CD4-positive, alpha-beta T cell treated with Interleukin-21 for 1 hour (primary cell): ENCODE measurements around the gene POLQ.
"Not testable (repeated sequence)": the region's sequence is repeated elsewhere in the genome, so short reads cannot be mapped to it uniquely, and the experiment has no call there.

Source experiments
- DNase-seq: peaks from one replicate; pipeline ENCODE4 v3.0.0-alpha.2; 2020

Gene POLQ

GRCh38 chr3:121545574-121546455, at the start of gene POLQ:
TSS of gene POLQ (minus strand) at chr3:121545988. CDS start at chr3:121545877, 111 bp downstream.
- peak; percentile 91 for DNase-seq

- DNase-seq: no peak
These were observed 49.1 kb upstream of the POLQ start for GRCh38 chr3:121594850-121595249.

DNA sequence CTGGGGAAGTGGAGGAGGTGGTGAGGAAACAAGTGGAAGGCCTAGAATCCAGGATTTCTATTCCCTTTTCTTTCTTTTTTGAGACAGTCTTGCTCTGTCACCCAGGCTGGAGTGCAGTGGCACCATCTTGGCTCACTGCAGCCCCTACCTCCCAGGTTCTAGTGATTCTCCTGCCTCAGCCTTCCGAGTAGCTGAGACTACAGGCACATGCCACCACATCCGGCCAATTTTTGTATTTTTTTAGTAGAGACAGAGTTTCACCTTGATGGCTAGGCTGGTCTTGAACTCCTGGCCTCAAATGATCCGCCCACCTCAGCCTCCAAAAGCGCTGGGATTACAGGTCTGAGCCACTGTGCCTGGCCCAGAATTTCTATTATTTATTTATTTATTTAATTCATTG, 48.0 kb upstream of the POLQ start:
- DNase-seq: not testable (repeated sequence)

GRCh38 chr3:121592856-121593702, 47.3 kb upstream of the POLQ start, which contains the start of gene FBXO40:
TSS of gene FBXO40 (plus strand) at chr3:121593379. CDS start at chr3:121620576, 27,197 bp downstream.
- no peak for DNase-seq

- DNase-seq: no peak
These were observed 38.6 kb upstream of the POLQ start for GRCh38 chr3:121584418-121584817.

DNA sequence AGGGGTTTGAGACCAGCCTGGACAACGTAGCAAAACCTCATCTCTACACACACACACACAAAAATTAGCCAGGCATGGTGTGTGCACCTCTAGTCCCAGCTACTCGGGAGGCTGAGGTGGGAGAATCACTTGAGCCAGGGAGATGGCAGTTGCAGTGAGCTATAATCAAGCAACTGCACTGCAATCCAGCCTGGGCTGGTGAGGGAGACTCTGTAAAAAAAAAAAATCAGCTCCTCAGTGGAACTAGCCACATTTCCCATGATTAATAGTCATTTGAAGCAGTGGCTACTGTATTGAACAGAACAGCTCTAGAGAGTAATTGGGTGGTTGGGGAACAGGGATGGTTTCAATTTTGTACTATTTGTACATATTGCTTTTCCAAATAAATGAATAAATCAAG, 35.9 kb upstream of the POLQ start:
- no peak for DNase-seq

DNA sequence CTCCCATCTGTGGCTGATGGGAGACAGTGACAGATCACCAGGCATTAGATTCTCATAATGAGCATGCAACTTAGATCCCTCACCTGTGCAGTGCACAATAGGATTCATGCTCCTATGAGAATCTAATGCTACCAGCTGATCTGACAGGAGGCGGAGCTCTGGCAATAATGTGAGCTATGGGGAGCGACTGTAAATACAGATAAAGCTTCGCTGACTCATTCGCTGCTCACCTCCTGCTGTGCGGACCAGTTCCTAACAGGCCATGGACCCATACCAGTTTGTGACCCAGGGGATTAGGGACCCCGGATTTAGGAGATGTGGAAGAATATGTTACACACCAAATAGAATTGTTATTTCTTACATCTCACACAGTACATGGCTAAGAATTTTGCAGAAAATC, 28.7 kb upstream of the POLQ start:
- no peak for DNase-seq

- no peak for DNase-seq
These were observed 21.9 kb upstream of the POLQ start, which contains the start of gene ARGFX for GRCh38 chr3:121567649-121568048. TSS of gene ARGFX (plus strand) at chr3:121567949. CDS start at chr3:121570714, 2,765 bp downstream.

DNA sequence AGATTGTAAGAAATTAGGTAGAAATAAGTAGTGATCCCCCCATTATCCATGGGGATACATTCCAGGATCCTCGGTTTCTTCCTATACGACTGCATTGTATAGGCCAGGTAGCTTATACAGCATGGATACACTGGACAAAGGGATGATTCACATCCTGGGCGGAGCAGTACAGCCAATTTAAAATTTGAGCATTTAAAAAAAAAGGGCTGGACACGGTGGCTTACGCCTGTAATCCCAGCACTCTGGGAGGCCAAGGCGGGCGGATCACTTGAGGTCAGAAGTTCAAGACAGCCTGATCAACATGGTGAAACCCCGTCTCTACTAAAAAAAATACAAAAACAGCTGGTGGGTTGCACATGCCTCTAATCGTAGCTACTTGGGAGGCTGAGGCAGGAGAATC, 21.0 kb upstream of the POLQ start:
- DNase-seq: no peak

GRCh38 chr3:121562148-121562547, 16.4 kb upstream of the POLQ start:
- no peak for DNase-seq

GRCh38 chr3:121557426-121557934, 11.7 kb upstream of the POLQ start:
- no peak for DNase-seq

DNA sequence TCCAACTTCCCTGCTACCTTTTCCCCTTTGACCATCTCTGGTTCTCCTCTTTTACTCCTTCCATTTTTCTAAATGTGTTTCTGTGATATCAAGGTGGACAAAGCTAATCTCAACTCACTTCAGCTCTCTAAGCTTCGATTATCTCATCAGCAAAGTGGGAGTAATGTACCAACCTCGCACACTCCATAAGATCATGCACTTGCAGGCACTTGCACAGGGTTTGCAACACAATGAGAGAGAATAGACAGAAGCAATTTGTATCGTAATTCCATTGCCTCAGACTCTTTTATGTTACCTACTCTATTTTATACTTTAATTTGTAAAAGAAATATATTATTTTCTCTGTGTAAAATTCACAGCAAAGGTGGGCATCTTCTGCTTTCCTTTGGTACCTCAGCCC, 7.0 kb upstream of the POLQ start:
- DNase-seq: no peak

DNA sequence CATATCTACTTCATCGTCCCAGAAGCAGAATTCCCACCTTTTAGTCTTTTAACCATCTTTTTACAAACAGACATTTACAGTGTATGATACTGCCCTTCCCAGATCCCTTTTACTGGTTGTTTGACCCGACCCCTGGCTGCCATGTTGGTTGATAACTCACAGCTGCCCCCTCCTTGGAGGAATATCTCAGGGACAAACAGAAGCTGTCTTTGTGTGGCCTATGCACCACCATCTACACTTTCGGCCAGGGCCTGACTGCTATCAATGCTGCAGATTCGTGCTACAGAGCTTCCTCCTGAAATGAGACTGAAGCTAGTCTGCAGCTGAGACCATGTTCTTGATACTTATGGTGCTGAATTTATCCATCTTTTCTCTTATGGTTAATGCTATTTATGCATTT, 6.6 kb upstream of the POLQ start:
- no peak for DNase-seq

DNA sequence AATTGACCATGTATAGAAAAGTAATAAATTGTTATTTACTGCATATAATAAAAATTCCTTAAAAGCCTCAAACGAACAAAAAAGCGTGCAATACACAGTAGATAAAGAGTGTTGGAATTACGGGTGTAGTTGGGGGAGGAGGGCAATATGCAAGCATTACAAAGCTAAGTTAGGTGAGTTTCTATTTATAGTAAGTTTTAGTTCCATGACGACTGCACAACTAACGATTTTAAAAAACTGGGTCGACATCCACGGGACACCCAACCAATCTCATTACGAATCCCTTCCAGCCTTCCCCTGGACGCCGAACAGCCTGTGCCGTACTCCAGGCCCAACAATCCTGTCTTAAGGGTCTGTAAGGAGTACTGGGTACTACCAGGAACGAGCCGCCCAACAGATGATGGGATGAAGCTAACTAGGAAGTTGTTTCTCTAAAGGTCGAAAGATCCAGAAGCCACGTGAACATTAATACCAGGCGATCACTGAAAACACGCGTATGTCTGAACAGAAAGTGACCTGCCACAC, 677 bp downstream of the POLQ start:
- DNase-seq: no peak

GRCh38 chr3:121542924-121543323, 2.9 kb downstream of the POLQ start:
- no peak for DNase-seq

GRCh38 chr3:121531269-121531668, 14.5 kb downstream of the POLQ start:
- no peak for DNase-seq

GRCh38 chr3:121529308-121529707, 16.5 kb downstream of the POLQ start:
- no peak for DNase-seq

DNA sequence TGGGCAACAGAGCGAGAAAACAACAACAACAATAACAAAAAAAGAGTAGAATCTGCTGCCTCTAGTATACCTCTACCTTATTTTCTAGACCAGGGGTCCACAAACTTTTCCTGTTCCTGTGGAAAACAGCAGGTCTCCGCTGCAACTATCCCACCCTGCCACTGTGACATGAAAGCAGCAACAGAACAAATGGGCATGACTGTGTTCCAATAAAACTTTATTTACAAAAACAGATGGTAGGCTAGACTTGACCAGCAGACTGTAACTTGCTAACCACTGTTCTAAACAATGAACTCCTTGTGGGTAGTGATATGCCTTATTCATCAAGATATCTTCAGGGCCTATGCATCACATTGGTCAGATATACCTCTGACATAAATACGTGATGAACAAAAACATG, 25.3 kb downstream of the POLQ start:
- DNase-seq: no peak

DNA sequence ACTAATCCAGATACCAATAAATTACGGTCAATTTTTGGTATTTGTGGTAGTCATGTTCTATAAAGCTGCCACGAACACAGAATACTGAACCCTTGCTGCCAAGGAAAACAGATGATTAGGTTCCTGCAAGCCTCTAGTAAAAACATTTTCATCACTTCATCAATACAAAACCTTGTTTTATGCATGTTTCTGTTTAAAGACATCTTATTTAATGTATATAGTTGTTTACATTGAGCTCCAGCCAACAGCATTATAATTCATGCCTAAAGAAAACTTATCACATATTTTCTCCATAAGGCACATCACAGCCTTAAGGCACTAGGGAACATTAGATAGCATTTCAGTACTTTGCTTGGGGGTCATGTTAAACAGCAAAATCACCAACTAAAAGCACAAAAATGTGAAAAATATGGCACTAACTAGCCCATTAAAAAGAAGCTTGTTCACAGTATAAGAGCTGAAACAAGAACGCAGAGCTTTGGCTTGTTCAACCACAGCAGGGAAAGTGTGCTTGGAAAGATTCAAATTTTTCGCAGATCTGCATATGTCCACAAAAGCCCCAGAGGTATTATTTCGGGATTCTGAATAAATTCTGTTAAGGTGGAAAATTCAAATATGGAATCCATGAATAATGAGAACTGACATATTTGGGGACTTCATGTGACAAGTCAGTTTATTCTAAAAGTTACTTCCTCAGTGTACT, 27.7 kb downstream of the POLQ start:
- no peak for DNase-seq

- DNase-seq: no peak
These were observed 29.9 kb downstream of the POLQ start for GRCh38 chr3:121515862-121516261.

DNA sequence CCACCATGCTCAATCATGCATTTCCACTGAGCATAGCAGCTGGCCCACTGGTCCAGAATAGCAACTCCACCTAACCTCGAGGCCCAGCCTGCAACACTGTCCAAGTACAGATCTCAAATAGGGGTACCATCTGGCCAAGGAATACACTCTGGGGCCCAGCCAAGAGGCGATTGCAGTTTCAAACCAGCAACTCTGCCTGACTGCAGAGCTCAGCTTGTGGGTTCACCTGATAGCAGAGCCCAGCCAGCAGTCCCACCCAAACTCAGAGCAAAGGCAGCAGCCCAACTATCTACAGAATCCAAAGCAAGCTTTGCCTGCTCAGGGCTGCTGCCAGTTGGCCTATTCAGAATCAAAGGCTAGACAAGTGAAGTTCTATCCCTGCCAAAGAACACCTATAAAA, 30.5 kb downstream of the POLQ start:
- DNase-seq: no peak

GRCh38 chr3:121514496-121514895, 31.3 kb downstream of the POLQ start:
- DNase-seq: no peak

GRCh38 chr3:121508389-121508788, 37.4 kb downstream of the POLQ start:
- DNase-seq: no peak
